Measurements from ENCODE around the gene LIN54.
"Not testable (repeated sequence)": the region's sequence is repeated elsewhere in the genome, so short reads cannot be mapped to it uniquely, and the experiment has no call there.

DNA sequence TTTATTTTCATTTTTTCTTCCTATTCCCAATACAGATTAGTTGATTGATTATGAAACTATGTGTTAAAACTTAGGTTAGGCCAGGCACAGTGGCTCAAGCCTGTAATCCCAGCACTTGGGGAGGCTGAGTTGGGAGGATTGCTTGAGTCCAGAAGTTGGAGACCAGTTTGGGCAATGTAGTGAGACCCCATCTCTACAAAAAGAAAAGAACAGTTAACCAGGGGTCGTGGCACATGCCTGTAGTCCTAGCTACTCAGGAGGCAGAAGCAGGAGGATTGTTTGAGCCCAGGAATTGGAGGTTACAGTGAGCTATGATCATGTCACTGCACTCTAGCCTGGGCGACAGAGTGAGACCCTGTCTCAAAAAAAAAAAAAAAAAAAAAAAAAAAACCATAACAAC lies 32.5 kb upstream of the LIN54 start:
- TF ChIP-seq, protein P1, sequence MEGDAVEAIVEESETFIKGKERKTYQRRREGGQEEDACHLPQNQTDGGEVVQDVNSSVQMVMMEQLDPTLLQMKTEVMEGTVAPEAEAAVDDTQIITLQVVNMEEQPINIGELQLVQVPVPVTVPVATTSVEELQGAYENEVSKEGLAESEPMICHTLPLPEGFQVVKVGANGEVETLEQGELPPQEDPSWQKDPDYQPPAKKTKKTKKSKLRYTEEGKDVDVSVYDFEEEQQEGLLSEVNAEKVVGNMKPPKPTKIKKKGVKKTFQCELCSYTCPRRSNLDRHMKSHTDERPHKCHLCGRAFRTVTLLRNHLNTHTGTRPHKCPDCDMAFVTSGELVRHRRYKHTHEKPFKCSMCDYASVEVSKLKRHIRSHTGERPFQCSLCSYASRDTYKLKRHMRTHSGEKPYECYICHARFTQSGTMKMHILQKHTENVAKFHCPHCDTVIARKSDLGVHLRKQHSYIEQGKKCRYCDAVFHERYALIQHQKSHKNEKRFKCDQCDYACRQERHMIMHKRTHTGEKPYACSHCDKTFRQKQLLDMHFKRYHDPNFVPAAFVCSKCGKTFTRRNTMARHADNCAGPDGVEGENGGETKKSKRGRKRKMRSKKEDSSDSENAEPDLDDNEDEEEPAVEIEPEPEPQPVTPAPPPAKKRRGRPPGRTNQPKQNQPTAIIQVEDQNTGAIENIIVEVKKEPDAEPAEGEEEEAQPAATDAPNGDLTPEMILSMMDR (IDR thresholded peaks at IDR 0.05) = not testable (repeated sequence)
- TF ChIP-seq ZFX (IDR thresholded peaks at IDR 0.05; ENCODE audit: borderline replicate concordance) = not testable (repeated sequence)

Measured in 22Rv1 (cell line).